WTC11 (cell line): ENCODE measurements around the gene SMC3.

Experiments used
- ATF1 ChIP-seq: sonication (generic); formaldehyde crosslinking; IDR thresholded peaks from 2 replicates; pipeline ENCODE4 v1.8.1; 2023; ENCODE audit warnings: mild to moderate bottlenecking, moderate library complexity, missing genetic modification reagents
- CTCF ChIP-seq: fragments of 200-600 bp; IDR thresholded peaks from 2 replicates; pipeline ENCODE4 v1.8.0; 2022; ENCODE audit warnings: antibody characterized with exemption
- TEAD1 ChIP-seq: sonication (generic); formaldehyde crosslinking; IDR thresholded peaks from 2 replicates; pipeline ENCODE4 v1.8.0; 2022; ENCODE audit warnings: mild to moderate bottlenecking, missing genetic modification reagents
- ZNF263 ChIP-seq: sonication (generic); formaldehyde crosslinking; IDR thresholded peaks from 2 replicates; pipeline ENCODE4 v1.8.1; 2022; ENCODE audit warnings: low read depth, mild to moderate bottlenecking, moderate library complexity, missing genetic modification reagents

- no peak for TF ChIP-seq TEAD1
- TF ChIP-seq ZNF263 (CRISPR knock-in tag): no peak
- no peak for TF ChIP-seq CTCF
- no peak for TF ChIP-seq ATF1 (CRISPR knock-in tag)
These were observed 70.8 kb downstream of the SMC3 start for GRCh38 chr10:110638319-110638718.
